Measurements from ENCODE around the gene MPPED1. TPM values are rescaled to one million over a fixed set of nuclear protein-coding genes. Genes with fewer than 3 reads are reported as not detected.

Gene MPPED1
- total and polyA plus RNA-seq, 2 of the 13 experiments (the other 11 are each of a cell fraction or from before 2014, with no cell fraction given): 0.77 TPM; not detected in 1

DNA sequence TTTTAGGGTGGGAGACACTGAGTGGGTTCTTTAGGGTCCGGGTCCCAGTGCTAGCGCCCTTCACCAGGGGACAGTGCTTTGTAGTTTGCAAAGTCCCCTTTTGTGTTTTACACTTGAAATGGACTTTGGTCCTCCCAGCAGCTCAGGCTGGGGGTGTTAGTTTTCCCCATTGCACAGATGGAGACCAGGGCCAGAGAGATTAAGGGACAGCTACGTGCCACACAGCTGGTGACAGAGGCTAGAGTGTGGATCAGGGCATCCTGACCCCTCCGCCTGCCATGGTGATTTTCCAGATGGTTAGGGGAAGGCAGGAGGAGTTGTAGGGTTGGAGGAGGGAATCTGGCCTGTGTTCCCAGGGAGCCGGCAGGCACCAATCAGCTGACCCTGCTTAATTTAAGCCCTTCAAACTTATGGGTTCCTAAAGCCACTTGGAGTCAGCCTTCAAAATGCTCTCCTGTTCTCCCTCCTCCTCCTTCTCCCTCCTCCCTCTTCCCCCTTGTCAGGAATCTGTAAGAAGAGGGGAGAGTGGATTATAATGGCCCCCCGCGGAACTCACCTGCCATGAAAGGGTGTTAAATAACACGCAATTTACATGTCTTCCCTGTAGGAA lies 22.5 kb upstream of the MPPED1 start (continued):
- TF ChIP-seq, protein P1, sequence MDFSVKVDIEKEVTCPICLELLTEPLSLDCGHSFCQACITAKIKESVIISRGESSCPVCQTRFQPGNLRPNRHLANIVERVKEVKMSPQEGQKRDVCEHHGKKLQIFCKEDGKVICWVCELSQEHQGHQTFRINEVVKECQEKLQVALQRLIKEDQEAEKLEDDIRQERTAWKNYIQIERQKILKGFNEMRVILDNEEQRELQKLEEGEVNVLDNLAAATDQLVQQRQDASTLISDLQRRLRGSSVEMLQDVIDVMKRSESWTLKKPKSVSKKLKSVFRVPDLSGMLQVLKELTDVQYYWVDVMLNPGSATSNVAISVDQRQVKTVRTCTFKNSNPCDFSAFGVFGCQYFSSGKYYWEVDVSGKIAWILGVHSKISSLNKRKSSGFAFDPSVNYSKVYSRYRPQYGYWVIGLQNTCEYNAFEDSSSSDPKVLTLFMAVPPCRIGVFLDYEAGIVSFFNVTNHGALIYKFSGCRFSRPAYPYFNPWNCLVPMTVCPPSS (IDR thresholded peaks at IDR 0.05): no peak
- TF ChIP-seq ATF7 (IDR thresholded peaks at IDR 0.05) (no peak), ATF7 (CRISPR knock-in tag; IDR thresholded peaks at IDR 0.05) (no peak), SAP130 (CRISPR knock-in tag; IDR thresholded peaks at IDR 0.05; ENCODE audit: low read depth) (peak; percentile 50; the same call in 1 of the 2 replicates), ZMYM3 (CRISPR knock-in tag; IDR thresholded peaks at IDR 0.05) (peak; percentile 95), SOX13 (IDR thresholded peaks at IDR 0.05) (no peak), SOX13 (CRISPR knock-in tag; conservative IDR thresholded peaks at IDR 0.05 in 1 of 2, IDR thresholded peaks at IDR 0.05 in 1 of 2) (peak in 1 of 2 experiments; percentile 64; a peak in 2 of 4 replicates), ZFX (CRISPR knock-in tag; IDR thresholded peaks at IDR 0.05; ENCODE audit: low read depth) (peak; percentile 38; the same call in 1 of the 2 replicates)
- TF ChIP-seq, protein P2, sequence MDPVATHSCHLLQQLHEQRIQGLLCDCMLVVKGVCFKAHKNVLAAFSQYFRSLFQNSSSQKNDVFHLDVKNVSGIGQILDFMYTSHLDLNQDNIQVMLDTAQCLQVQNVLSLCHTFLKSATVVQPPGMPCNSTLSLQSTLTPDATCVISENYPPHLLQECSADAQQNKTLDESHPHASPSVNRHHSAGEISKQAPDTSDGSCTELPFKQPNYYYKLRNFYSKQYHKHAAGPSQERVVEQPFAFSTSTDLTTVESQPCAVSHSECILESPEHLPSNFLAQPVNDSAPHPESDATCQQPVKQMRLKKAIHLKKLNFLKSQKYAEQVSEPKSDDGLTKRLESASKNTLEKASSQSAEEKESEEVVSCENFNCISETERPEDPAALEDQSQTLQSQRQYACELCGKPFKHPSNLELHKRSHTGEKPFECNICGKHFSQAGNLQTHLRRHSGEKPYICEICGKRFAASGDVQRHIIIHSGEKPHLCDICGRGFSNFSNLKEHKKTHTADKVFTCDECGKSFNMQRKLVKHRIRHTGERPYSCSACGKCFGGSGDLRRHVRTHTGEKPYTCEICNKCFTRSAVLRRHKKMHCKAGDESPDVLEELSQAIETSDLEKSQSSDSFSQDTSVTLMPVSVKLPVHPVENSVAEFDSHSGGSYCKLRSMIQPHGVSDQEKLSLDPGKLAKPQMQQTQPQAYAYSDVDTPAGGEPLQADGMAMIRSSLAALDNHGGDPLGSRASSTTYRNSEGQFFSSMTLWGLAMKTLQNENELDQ (CRISPR knock-in tag; IDR thresholded peaks at IDR 0.05; ENCODE audit: borderline replicate concordance): no peak
- TF ChIP-seq, protein P3, sequence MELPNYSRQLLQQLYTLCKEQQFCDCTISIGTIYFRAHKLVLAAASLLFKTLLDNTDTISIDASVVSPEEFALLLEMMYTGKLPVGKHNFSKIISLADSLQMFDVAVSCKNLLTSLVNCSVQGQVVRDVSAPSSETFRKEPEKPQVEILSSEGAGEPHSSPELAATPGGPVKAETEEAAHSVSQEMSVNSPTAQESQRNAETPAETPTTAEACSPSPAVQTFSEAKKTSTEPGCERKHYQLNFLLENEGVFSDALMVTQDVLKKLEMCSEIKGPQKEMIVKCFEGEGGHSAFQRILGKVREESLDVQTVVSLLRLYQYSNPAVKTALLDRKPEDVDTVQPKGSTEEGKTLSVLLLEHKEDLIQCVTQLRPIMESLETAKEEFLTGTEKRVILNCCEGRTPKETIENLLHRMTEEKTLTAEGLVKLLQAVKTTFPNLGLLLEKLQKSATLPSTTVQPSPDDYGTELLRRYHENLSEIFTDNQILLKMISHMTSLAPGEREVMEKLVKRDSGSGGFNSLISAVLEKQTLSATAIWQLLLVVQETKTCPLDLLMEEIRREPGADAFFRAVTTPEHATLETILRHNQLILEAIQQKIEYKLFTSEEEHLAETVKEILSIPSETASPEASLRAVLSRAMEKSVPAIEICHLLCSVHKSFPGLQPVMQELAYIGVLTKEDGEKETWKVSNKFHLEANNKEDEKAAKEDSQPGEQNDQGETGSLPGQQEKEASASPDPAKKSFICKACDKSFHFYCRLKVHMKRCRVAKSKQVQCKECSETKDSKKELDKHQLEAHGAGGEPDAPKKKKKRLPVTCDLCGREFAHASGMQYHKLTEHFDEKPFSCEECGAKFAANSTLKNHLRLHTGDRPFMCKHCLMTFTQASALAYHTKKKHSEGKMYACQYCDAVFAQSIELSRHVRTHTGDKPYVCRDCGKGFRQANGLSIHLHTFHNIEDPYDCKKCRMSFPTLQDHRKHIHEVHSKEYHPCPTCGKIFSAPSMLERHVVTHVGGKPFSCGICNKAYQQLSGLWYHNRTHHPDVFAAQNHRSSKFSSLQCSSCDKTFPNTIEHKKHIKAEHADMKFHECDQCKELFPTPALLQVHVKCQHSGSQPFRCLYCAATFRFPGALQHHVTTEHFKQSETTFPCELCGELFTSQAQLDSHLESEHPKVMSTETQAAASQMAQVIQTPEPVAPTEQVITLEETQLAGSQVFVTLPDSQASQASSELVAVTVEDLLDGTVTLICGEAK (IDR thresholded peaks at IDR 0.05): no peak
- TF ChIP-seq, protein P3 (CRISPR knock-in tag; IDR thresholded peaks at IDR 0.05): 0 out of 2 replicates have a peak, but pooled peaks have one; percentile 25
- TF ChIP-seq, protein P4, sequence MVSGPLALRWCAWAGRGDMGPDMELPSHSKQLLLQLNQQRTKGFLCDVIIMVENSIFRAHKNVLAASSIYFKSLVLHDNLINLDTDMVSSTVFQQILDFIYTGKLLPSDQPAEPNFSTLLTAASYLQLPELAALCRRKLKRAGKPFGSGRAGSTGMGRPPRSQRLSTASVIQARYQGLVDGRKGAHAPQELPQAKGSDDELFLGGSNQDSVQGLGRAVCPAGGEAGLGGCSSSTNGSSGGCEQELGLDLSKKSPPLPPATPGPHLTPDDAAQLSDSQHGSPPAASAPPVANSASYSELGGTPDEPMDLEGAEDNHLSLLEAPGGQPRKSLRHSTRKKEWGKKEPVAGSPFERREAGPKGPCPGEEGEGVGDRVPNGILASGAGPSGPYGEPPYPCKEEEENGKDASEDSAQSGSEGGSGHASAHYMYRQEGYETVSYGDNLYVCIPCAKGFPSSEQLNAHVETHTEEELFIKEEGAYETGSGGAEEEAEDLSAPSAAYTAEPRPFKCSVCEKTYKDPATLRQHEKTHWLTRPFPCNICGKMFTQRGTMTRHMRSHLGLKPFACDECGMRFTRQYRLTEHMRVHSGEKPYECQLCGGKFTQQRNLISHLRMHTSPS (CRISPR knock-in tag; IDR thresholded peaks at IDR 0.05; ENCODE audit: low read depth): peak; percentile 52; the same call in 1 of the 2 replicates
